K562 (cell line): Measurements from ENCODE around the gene DESI2. TPM values are rescaled to one million over a fixed set of nuclear protein-coding genes. Genes with fewer than 3 reads are reported as not detected.

Experiments
- ARID3A ChIP-seq: IDR thresholded peaks from 2 replicates; pipeline ENCODE4 v1.6.1; 2012; ENCODE audit warnings: low read depth, low read length, improper control_type of control experiment, borderline replicate concordance
- ARID3B ChIP-seq: fragments of 250-450 bp; sonication (Bioruptor Pico); IDR thresholded peaks from 2 replicates; pipeline ENCODE4 v1.4.0; 2020; ENCODE audit warnings: borderline replicate concordance
- CREB1 ChIP-seq, 2 experiments: sonication (generic) in 1 of 2; formaldehyde crosslinking in 1 of 2; IDR thresholded peaks; 2 replicates each; pipeline versions ENCODE4 v1.6.1 to v1.8.0; 2012 to 2022; ENCODE audit warnings: inconsistent platforms in 1 of 2, mild to moderate bottlenecking in 1 of 2, missing genetic modification reagents in 1 of 2, moderate library complexity in 1 of 2
- DEAF1 ChIP-seq: fragments of 450-650 bp; formaldehyde crosslinking; IDR thresholded peaks from 2 replicates; pipeline ENCODE4 v1.4.0; 2020; ENCODE audit warnings: mild to moderate bottlenecking, moderate library complexity
- DMBX1 ChIP-seq: fragments of 250-450 bp; sonication (Bioruptor Pico); IDR thresholded peaks from 2 replicates; pipeline ENCODE4 v1.8.0; 2022; ENCODE audit warnings: inconsistent platforms, mild to moderate bottlenecking, moderate library complexity, borderline replicate concordance
- DPF2 ChIP-seq: fragments of 450-650 bp; IDR thresholded peaks from 2 replicates; pipeline ENCODE4 v1.6.1; 2016
- ETV5 ChIP-seq: sonication (generic); formaldehyde crosslinking; IDR thresholded peaks from 2 replicates; pipeline ENCODE4 v1.4.0; 2020; ENCODE audit warnings: low read depth, mild to moderate bottlenecking, missing genetic modification reagents
- GABPB2 ChIP-seq: fragments of 250-450 bp; sonication (Bioruptor Pico); conservative IDR thresholded peaks from 2 replicates; pipeline ENCODE4 v1.5.1; 2021; ENCODE audit warnings: mild to moderate bottlenecking
- IRF1 ChIP-seq: sonication (generic); formaldehyde crosslinking; IDR thresholded peaks from 2 replicates; pipeline ENCODE4 v1.8.0; 2022; ENCODE audit warnings: missing genetic modification reagents, mild to moderate bottlenecking, borderline replicate concordance
- KHSRP ChIP-seq: fragments of 450-650 bp; IDR thresholded peaks from 2 replicates; pipeline ENCODE4 v1.6.1; 2017
- MCM7 ChIP-seq, 2 experiments: fragments of 450-650 bp; IDR thresholded peaks; 2 replicates each; pipeline ENCODE4 v1.6.1; 2016 to 2018
- MEIS2 ChIP-seq: fragments of 450-650 bp; IDR thresholded peaks from 2 replicates; pipeline ENCODE4 v1.6.1; 2014; ENCODE audit warnings: mild to moderate bottlenecking; ENCODE audit not compliant: partially characterized antibody
- PHB2 ChIP-seq: fragments of 450-650 bp; IDR thresholded peaks from 2 replicates; pipeline ENCODE4 v1.6.1; 2017; ENCODE audit warnings: low read depth
- SMARCE1 ChIP-seq: fragments of 450-650 bp; IDR thresholded peaks from 2 replicates; pipeline ENCODE4 v1.7.1; 2016; ENCODE audit warnings: mild to moderate bottlenecking
- STAT6 ChIP-seq: sonication (generic); formaldehyde crosslinking; IDR thresholded peaks from 2 replicates; pipeline ENCODE4 v1.8.1; 2023; ENCODE audit warnings: mild to moderate bottlenecking, missing genetic modification reagents
- TAF1 ChIP-seq: IDR thresholded peaks from 2 replicates; pipeline ENCODE4 v1.6.1; 2011; ENCODE audit warnings: mild to moderate bottlenecking, low read length, moderate library complexity; ENCODE audit not compliant: insufficient read depth, control insufficient read depth, severe bottlenecking; ENCODE audit errors: extremely low read depth
- TEAD1 ChIP-seq, 2 experiments: fragments of 450-650 bp in 1 of 2; sonication (generic) in 1 of 2; formaldehyde crosslinking; IDR thresholded peaks; 2 replicates each; pipeline versions ENCODE4 v1.4.0 to v1.8.0; 2020 to 2022; ENCODE audit warnings: mild to moderate bottlenecking in 2 of 2, missing genetic modification reagents in 1 of 2
- ZNF644 ChIP-seq: fragments of 200-800 bp; sonication (Bioruptor generic); IDR thresholded peaks from 2 replicates; pipeline ENCODE4 v1.6.1; 2016; ENCODE audit warnings: low read depth, missing genetic modification characterization, missing compliant biosample characterization
- polyA plus RNA-seq, 8 experiments: library from polyadenylated mRNA; depleted of rRNA in 4 of 8; stranded (reverse) in 5 of 8; unstranded in 3 of 8; fragments of >200 nt; fragmentation: Nextera tagmentation in 2 of 8; fragmentation: Illumina TruSeq in 1 of 8; extraction: Ambion mirVana in 2 of 8; extraction: Trizol in 1 of 8; gene quantifications; 2 replicates each; pipeline versions ENCODE4 v1.2.1 to v1.2.3, GENCODE V29; 2011 to 2014; ENCODE audit warnings: inconsistent platforms in 1 of 8, missing spikeins in 1 of 8
- total RNA-seq, 7 experiments: library from RNA; depleted of rRNA in 6 of 7; stranded (reverse); fragments of >200 nt in 6 of 7; fragmentation: Illumina TruSeq in 2 of 7; extraction: Trizol in 2 of 7; gene quantifications; 2 replicates each; pipeline versions ENCODE4 v1.2.1 to v1.2.3, GENCODE V29; 2011 to 2021; ENCODE audit warnings: low replicate concordance in 1 of 7

Gene DESI2
- total and polyA plus RNA-seq, 9 of the 15 experiments (the other 6 are each of a cell fraction or from before 2014, with no cell fraction given): 17.4 to 59.4 (median 38.4) TPM

GRCh38 chr1:244652623-244653438 lies at the start of gene DESI2 (continued):
- TF ChIP-seq ARID3A (no peak), ARID3B (CRISPR knock-in tag) (0 out of 2 replicates have a peak, but pooled peaks have one; percentile 63), DMBX1 (0 out of 2 replicates have a peak, but pooled peaks have one; percentile 47), STAT6 (CRISPR knock-in tag) (no peak), TAF1 (peak; percentile 92), MEIS2 (peak; percentile 57), DEAF1 (CRISPR knock-in tag) (peak; percentile 53), DPF2 (no peak; the same call in 1 of the 2 replicates), TEAD1 (CRISPR knock-in tag; IDR thresholded peaks at IDR 0.05) (peak in 1 of 2 experiments; percentile 14; a peak in 1 of 4 replicates), SMARCE1 (no peak), MCM7 (IDR thresholded peaks at IDR 0.05) (no peak), CREB1 (IDR thresholded peaks at IDR 0.05) (peak; percentile 41), CREB1 (CRISPR knock-in tag; IDR thresholded peaks at IDR 0.05) (no peak; the same call in 1 of the 2 replicates), ZNF644 (tag) (peak; percentile 79; the same call in 1 of the 2 replicates), ETV5 (CRISPR knock-in tag) (peak; percentile 76), PHB2 (no peak), IRF1 (CRISPR knock-in tag) (no peak), GABPB2 (no peak), KHSRP (no peak)
